Esophagus muscularis mucosa (tissue), 4 donors: Measurements from ENCODE around the gene TMCO5A. TPM values are rescaled to one million over a fixed set of nuclear protein-coding genes. Genes with fewer than 3 reads are reported as not detected.

Experiments used
- DNase-seq: peaks from one replicate; pipeline ENCODE4 v3.0.0-alpha.2; 2017; ENCODE audit errors: extremely low spot score
- H3K27ac ChIP-seq, 4 donors: fragments of 200-600 bp; sonication (generic); replicated peaks in 1 of 4; 1 replicate in 3 of 4; 2 replicates in 1 of 4; pipeline ENCODE4 v1.5.1; 2016 to 2019; ENCODE audit warnings: mild to moderate bottlenecking in 1 of 4
- H3K27me3 ChIP-seq, 4 donors: fragments of 200-600 bp; sonication (generic); one replicate each; pipeline versions ENCODE4 v1.5.1 to v1.6.0; 2016 to 2019
- H3K36me3 ChIP-seq, 4 donors: fragments of 200-600 bp; sonication (generic); one replicate each; pipeline ENCODE4 v1.5.1; 2016 to 2019
- H3K4me1 ChIP-seq, 4 donors: fragments of 200-600 bp; sonication (generic); one replicate each; pipeline ENCODE4 v1.5.1; 2016 to 2019
- H3K4me3 ChIP-seq, 4 donors: fragments of 200-600 bp; sonication (generic); 1 replicate in 2 of 4; 2 replicates in 2 of 4; pipeline ENCODE4 v1.5.1; 2016 to 2019; ENCODE audit warnings: mild to moderate bottlenecking in 4 of 4, moderate library complexity in 1 of 4
- H3K9me3 ChIP-seq, 4 donors: fragments of 200-600 bp; sonication (generic); 1 replicate in 3 of 4; 2 replicates in 1 of 4; pipeline ENCODE4 v1.5.1; 2016 to 2019
- CTCF ChIP-seq, 3 experiments: fragments of 200-600 bp in 2 of 3; fragments of 450-650 bp in 1 of 3; sonication (generic) in 2 of 3; IDR thresholded peaks; one replicate each; pipeline ENCODE4 v1.5.1; 2017 to 2019; ENCODE audit warnings: antibody characterized with exemption in 3 of 3, mild to moderate bottlenecking in 2 of 3, moderate library complexity in 1 of 3
- EP300 ChIP-seq: sonication (generic); formaldehyde crosslinking; IDR thresholded peaks from one replicate; pipeline ENCODE4 v1.6.1; 2017; ENCODE audit warnings: antibody characterized with exemption
- POLR2A ChIP-seq: fragments of 450-650 bp; IDR thresholded peaks from one replicate; pipeline ENCODE4 v1.6.1; 2017; ENCODE audit warnings: antibody characterized with exemption, moderate library complexity, mild to moderate bottlenecking, low read depth
- POLR2AphosphoS5 ChIP-seq, 2 donors: sonication (generic); formaldehyde crosslinking; IDR thresholded peaks; one replicate each; pipeline ENCODE4 v1.6.1; 2017; ENCODE audit warnings: antibody characterized with exemption in 2 of 2
- WGBS: methylation state at CpG from one replicate; pipeline ENCODE4 v1.1.5; 2018; 5-methylcytosine and 5-hydroxymethylcytosine counted together
- intact Hi-C: fragments of 100-400 bp; cut with DNase I; formaldehyde crosslinking; loops from one replicate; pipeline ENCODE4 v1.15.1; 2023
- total RNA-seq, 4 donors: library from RNA; depleted of rRNA; stranded (reverse); fragments of >200 nt; gene quantifications; one replicate each; pipeline versions ENCODE4 v1.1.0 to v1.2.1, GENCODE V29; 2016

Gene TMCO5A
- total RNA-seq, 4 donors from 2014 or later: not detected

- Histone ChIP-seq H3K4me3 (no peak overlapping the region), H3K9me3 (no peaks in the 10 kb centered on the region), H3K36me3 (no peaks in the 10 kb centered on the region), H3K4me1 (no peaks in the 10 kb centered on the region), H3K27me3 (no peaks in the 10 kb centered on the region), H3K27ac (no peak overlapping the region)
- TF ChIP-seq CTCF (IDR thresholded peaks at IDR 0.05) (no peak), POLR2A (no peak), EP300 (no peak), POLR2AphosphoS5 (IDR thresholded peaks at IDR 0.05) (no peak)
- DNase-seq: no peak
- intact Hi-C loops: no loop called here
- WGBS: 98% methylated on average over 2 of the region's 2 CpGs
These were observed 36.1 kb upstream of the TMCO5A start for GRCh38 chr15:37898362-37898761.

- TF ChIP-seq POLR2AphosphoS5 (IDR thresholded peaks at IDR 0.05) (no peak), POLR2A (no peak), CTCF (IDR thresholded peaks at IDR 0.05) (no peak), EP300 (no peak)
These were observed 33.9 kb upstream of the TMCO5A start for GRCh38 chr15:37900326-37901221.

GRCh38 chr15:37902126-37902525 lies 32.3 kb upstream of the TMCO5A start:
- Histone ChIP-seq H3K9me3 (no peaks in the 10 kb centered on the region), H3K36me3 (no peaks in the 10 kb centered on the region)
- intact Hi-C loops: no loop called here

More at GRCh38 chr15:37900326-37901221, 33.9 kb upstream of the TMCO5A start:
- Histone ChIP-seq H3K36me3 (no peaks in the 10 kb centered on the region), H3K27me3 (no peaks in the 10 kb centered on the region), H3K27ac (no peak overlapping the region), H3K4me3 (no peak overlapping the region), H3K4me1 (no peaks in the 10 kb centered on the region), H3K9me3 (no peaks in the 10 kb centered on the region)
- 77% methylated on average over 6 of the region's 7 CpGs for WGBS
- no peak for DNase-seq
- intact Hi-C loops: no loop called here

GRCh38 chr15:37903919-37904625 lies 30.4 kb upstream of the TMCO5A start:
- no peaks in the 10 kb centered on the region for H3K36me3 ChIP-seq
- 84% methylated on average over 11 of the region's 11 CpGs for WGBS
- no peaks in the 10 kb centered on the region for H3K27me3 ChIP-seq
- intact Hi-C loops: no loop called here
- no peak overlapping the region for H3K4me3 ChIP-seq
- H3K27ac ChIP-seq: no peak overlapping the region
- no peaks in the 10 kb centered on the region for H3K9me3 ChIP-seq
- DNase-seq: no peak
- TF ChIP-seq CTCF (IDR thresholded peaks at IDR 0.05) (no peak), POLR2AphosphoS5 (IDR thresholded peaks at IDR 0.05) (no peak), POLR2A (no peak), EP300 (no peak)
- H3K4me1 ChIP-seq: no peaks in the 10 kb centered on the region

More at GRCh38 chr15:37902126-37902525, 32.3 kb upstream of the TMCO5A start:
- no peak for DNase-seq
- no peaks in the 10 kb centered on the region for H3K27me3 ChIP-seq
- no peaks in the 10 kb centered on the region for H3K4me1 ChIP-seq
- no peak overlapping the region for H3K4me3 ChIP-seq
- H3K27ac ChIP-seq: no peak overlapping the region
- TF ChIP-seq POLR2AphosphoS5 (IDR thresholded peaks at IDR 0.05): no peak

DNA sequence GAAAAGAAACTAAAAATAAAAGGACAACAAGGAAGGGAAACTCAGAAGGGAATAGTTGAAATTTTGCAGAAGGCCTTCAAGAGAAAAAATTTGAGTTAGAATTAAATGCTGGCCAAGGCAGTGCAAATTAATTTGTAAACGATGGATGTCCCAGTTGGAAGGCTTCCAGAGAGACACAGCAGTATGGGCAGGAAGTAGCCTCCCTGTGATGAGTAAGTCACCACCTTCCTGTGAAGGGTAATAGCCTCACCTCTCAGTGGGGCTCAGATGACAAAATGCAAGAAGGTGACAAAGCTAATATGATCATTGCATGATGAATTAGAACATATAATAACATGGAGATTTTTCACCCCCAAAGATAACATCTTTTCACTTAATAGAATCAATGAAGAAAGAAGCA lies 27.3 kb upstream of the TMCO5A start:
- WGBS: 22% methylated on average over 1 of the region's 1 CpG
- Histone ChIP-seq H3K27me3 (peaks cover 0 to 3% (median 0%) of the 10 kb centered on the region in 4 donors), H3K4me3 (no peak overlapping the region), H3K9me3 (no peaks in the 10 kb centered on the region), H3K4me1 (no peaks in the 10 kb centered on the region), H3K36me3 (no peaks in the 10 kb centered on the region), H3K27ac (no peak overlapping the region)
- intact Hi-C loops: no loop called here
- no peak for DNase-seq
- TF ChIP-seq POLR2A: no peak
- no peak for TF ChIP-seq POLR2AphosphoS5 (IDR thresholded peaks at IDR 0.05)
- TF ChIP-seq CTCF (IDR thresholded peaks at IDR 0.05): no peak
- no peak for TF ChIP-seq EP300
